GM12865 (cell line): ENCODE measurements around the gene PPP1R27.

ENCODE experiments used
- DNase-seq: peaks from one replicate; pipeline ENCODE4 v3.0.0; 2010; ENCODE audit warnings: low read depth
- H3K4me3 ChIP-seq: 2 replicates; pipeline ENCODE4 v1.5.1; 2011; ENCODE audit warnings: mild to moderate bottlenecking, low read depth, low read length, control low read depth
- CTCF ChIP-seq: IDR thresholded peaks from 2 replicates; pipeline ENCODE4 v1.5.1; 2011; ENCODE audit warnings: low read length, control low read depth, low read depth, inconsistent platforms; ENCODE audit not compliant: insufficient read depth; ENCODE audit errors: missing control alignments

Gene PPP1R27

GRCh38 chr17:81792675-81793615 is 41.9 kb downstream of the PPP1R27 start:
- H3K4me3 ChIP-seq, result no peak overlapping the region
- no peak for TF ChIP-seq CTCF
- no peak for DNase-seq
